ENCODE data around the gene AKAP8L.

The AKAP8L gene

GRCh38 chr19:15448778-15449619 is 30.2 kb upstream of the AKAP8L start:
- FAIRE-seq (no peak), DNase-seq (ENCODE audit: insufficient read length, low spot score) (no peak)

- DNase-seq (ENCODE audit: insufficient read length, low spot score) (no peak), FAIRE-seq (peak; percentile 51)
These were observed 29.4 kb upstream of the AKAP8L start for GRCh38 chr19:15448044-15448777.

DNA sequence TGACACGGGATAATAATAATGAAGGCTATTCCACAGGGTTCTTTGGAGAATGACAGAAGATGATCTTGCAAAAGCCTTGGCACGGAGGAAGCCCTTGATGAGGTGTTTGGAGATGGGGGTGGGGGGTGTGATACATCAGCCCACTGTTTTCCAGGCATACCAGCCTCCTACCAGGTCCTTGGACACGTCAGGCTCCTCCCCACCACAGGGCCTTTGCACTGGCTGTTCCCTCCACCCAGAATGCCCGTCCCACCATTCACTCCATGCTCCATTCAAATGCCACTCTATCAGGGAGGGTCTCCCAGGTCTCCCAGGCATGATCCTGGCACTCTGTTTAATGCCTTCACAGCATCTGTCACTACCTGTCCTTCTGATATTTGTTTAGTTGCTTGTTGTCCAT is 28.3 kb upstream of the AKAP8L start:
- DNase-seq (ENCODE audit: insufficient read length, low spot score) (no peak), FAIRE-seq (no peak)

- FAIRE-seq (no peak), DNase-seq (ENCODE audit: insufficient read length, low spot score) (no peak)
These were observed 27.1 kb upstream of the AKAP8L start for GRCh38 chr19:15445807-15446376.

DNA sequence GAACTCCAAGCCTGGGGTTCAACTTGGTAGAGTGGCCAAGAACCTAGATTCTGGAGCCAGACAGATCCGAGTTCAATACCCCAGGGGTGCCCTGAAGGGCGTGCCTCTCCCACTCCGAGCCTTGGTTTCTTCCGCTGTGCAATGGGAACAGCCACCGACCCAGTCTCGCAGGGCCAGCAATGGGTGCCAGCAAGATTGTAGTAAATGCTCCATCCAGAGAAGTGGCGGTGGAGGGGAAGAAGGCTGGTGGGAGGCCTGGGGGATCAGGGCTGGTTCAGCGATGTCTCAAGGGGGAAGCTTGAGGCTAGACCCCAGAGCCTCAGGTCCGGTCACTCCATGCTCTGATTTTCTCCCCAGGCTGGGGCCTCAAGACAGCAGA is 26.4 kb upstream of the AKAP8L start:
- DNase-seq (ENCODE audit: insufficient read length, low spot score) (no peak), FAIRE-seq (no peak)

DNA sequence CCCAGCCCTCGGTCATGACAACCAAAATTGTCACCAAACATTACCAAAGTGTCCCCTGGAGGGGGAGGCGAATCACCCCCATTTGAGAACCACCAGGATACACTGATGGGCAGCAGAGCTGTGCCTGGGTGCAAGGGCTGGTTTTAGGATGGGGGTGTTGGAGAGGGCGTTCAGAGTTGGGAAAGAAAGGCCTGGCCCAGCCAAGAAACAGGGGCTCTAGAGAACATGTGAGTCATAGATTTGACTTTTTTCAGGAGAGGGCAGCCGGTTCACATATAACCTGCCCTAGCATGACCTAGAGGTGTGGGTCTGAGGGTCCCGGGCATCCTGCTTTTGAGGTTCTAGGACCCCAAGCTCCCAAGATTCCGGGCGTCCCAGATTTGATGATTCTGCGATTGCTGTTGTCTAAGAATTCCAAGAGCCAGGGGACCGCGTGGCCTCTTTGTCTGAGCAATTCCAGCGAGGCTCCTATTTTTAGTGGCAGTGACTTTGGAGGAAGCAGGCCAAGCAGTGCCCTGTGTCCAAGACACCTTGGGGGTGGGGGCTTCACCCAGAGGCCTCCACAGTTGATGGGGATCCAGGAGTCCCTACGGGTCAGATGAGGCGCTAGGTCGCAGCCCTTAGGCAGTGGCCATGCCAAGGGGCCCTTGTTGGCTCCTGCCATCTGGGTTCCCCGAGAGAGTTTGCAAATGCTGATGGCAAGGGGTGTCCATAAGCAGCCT is 25.9 kb upstream of the AKAP8L start:
- FAIRE-seq, result no peak
- no peak for DNase-seq (ENCODE audit: insufficient read length, low spot score)

DNA sequence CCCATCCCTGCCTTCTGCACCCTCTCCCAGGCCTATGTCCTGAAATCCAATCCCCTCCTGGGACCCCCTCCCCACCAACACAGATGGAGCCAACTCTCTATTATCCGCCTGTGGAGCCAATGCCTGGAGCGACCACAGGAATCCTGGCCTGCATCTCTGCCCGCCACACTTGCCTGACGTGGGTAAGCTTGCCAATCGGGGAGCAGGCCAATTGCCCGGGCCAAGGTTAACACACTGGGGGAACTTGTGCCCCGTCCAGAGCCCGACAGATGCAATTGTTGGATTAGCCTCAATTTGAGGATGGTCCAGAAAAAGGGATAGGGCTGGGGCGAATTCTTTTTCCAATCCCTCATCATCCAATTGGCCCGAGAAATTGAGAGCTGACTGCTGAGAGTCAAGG is 25.1 kb upstream of the AKAP8L start:
- DNase-seq (ENCODE audit: insufficient read length, low spot score), result no peak

DNA sequence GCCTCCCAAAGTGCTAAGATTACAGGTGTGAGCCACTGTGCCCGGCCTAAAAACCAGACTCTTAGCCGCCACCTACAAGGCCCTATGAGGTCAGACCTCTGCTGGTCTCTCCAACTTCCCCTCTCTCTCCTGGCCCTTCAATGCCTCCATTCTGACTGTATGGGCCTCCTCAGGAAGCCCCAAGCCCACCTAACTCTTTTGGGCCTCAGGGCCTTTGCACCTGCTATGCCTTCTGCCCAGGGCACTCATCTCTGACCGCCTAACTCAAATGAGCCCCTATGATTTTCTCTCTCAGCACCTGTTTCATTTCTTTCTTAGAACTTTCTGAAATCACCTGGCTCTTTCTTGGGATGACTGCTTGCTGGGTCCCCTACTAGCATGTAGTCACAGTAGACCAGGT is 24.5 kb upstream of the AKAP8L start:
- DNase-seq (ENCODE audit: insufficient read length, low spot score), result no peak
- FAIRE-seq, result no peak

More for the DNA sequence above, 25.1 kb upstream of the AKAP8L start:
- FAIRE-seq, result no peak

DNA sequence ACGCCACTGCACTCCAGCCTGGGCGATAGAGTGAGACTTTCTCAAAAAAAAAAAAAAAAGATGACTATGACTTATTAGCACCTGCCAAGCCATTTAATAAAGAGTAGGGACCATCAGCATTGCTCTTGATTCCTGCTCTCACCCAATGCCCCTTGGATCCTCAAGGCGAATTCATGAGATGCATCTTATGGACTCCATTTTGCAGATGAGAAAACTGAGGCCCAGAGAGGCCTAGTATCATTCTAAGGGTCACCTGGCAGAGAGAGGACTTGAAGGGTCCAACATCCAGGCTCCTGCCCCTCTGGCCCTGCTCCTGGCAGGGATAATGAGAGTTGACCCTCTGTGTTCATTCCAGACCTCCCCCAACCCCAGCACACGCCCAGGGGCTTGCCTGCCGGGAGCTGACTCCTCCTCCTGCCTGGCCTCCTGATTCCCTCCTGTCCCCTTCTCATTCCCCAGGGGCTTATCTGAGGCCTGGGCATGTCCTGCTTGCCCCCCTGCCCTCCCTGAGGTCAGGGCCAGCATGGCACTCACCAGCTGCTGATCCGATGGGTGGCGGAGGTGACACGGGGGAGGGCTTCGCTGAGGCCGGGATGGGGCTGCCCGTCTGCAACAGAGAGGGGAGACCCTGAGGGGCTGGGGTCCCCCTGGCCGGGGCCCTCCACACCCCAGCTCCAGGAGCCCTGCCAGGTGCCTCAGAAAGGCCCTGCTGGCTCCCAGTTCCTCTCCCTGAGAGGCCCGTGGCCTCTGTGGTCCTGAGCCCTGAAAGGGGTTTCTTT is 23.5 kb upstream of the AKAP8L start:
- FAIRE-seq, result no peak
- no peak for DNase-seq (ENCODE audit: insufficient read length, low spot score)

DNA sequence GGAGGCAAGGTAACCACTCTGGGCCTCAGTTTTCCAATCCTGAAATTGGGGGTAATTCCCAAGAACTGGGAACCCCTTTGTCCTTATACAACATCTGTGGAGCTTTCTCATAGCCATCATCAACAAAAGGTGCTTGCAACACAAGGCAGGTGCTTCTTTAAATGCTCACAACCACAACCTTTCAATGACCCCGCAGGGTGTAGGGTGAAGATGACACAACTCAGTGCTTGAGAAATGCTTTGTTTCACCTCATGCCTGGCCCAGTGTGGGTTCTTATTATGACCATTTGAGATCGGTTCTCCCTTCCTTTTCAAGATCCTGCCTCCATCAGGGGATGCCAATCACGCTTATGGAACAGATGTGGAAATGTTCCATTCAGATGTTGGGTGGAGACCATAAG is 22.5 kb upstream of the AKAP8L start:
- DNase-seq (ENCODE audit: insufficient read length, low spot score) (no peak), FAIRE-seq (no peak)

GRCh38 chr19:15439821-15440641 is 21.2 kb upstream of the AKAP8L start:
- no peak for FAIRE-seq
- DNase-seq (ENCODE audit: insufficient read length, low spot score), result no peak

DNA sequence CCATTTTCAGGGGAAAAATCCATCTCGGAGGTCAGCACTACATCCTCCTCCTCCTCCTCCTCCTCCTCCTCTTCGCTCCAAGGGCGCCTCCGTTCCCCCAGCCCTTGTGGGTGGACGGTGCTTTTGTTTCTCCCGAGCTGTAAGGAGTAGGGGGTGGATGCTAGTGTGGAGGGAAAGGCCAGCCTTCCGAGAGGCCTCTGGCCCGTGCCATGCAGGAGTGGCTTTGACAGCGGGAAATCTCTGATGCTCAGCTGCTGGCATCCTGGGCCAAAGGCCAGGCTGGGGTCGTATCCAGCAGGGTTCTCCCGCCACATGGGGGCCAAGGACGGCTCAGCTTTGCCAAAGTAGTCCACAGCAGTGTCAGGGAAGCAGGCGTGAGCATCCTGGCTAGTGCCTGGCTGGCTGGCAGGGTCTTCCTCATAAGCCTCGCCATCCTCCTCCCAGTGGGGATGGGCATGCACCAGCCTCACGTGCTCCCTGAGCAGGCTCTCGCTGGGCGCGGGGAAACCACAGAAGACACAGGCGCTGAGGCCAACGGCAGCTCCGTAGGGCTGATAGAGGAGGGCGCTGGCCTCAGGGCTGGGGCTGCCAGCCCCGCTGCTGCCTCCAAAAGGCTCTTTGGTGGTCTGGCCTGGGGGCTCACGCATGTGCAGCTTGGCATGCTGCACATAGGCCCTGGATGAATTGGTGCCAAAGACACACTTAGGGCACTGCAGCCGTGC is 20.5 kb upstream of the AKAP8L start:
- FAIRE-seq (no peak), DNase-seq (ENCODE audit: insufficient read length, low spot score) (no peak)

DNA sequence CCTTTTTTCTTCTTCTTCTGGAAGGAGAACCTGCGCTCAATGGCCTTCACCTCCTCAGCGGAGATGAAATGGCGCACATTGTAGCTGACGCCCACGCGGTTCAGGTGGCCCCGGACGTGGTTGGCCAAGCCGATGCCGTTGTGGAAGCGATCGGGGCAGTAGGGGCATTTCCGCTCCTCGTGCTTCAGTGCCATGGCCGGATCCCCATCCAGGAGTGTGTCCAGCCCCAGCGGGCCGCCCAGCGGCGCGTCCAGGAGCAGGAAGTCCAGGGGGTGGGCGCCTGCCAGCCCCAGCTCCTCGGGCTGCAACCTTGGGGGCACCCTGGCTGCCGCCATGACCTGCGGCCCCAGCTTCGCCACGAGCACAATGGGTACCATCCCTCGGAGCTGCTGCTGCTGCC is 19.8 kb upstream of the AKAP8L start:
- no peak for DNase-seq (ENCODE audit: insufficient read length, low spot score)
- FAIRE-seq, result no peak

- DNase-seq (ENCODE audit: insufficient read length, low spot score), result no peak
- FAIRE-seq, result no peak
These were observed 19.3 kb upstream of the AKAP8L start for GRCh38 chr19:15438124-15438496.

DNA sequence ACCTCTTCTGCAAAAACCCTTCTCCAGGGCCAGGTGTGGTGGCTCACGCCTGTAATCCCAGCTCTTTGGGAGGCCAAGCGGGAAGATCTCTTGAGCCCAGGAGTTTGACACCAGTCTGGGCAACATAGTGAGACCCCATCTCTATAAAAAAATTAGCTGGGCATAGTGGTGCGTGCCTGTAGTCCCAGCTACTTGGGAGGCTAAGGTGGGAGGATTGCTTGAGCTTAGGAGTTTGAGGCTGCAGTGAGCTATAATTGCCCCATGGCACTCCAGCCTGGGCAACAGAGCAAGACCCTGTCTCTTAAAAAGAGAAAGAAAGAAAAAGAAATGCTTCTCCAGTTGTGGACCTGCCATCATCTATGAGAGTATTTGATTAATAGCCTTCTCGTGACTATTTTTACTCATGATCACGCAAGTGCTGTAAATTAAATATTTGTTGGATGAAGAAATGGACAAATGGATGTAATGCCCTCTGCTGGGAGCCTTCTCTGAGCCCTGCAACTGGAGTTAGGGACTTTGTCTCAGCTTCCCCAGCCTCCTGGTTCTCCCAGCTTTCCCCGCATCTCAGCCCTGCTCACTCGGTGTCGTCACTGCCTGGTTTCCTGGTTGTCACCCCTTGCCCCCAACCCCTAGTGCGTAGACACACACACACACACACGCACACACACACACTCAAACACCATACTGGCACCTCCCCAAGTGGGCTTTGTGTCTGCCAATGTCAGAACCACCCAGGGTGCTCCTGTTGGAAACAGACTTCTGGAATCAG is 18.8 kb upstream of the AKAP8L start:
- no peak for FAIRE-seq
- no peak for DNase-seq (ENCODE audit: insufficient read length, low spot score)

DNA sequence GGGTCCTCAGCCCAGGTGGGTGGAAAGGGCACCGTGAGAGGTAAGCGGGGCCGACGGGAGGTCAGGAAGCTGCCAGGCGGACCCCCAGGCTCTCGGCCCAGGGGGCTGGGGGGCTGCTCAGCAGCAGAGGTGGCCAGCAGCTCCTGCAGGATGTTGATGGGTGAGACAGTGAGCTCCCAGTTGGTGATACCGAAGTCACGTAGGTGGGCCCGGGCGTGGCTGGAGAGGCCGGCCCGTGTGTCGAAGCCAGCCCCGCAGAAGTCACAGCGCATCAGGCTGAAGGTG is 18.0 kb upstream of the AKAP8L start:
- DNase-seq (ENCODE audit: insufficient read length, low spot score), result no peak
- no peak for FAIRE-seq

DNA sequence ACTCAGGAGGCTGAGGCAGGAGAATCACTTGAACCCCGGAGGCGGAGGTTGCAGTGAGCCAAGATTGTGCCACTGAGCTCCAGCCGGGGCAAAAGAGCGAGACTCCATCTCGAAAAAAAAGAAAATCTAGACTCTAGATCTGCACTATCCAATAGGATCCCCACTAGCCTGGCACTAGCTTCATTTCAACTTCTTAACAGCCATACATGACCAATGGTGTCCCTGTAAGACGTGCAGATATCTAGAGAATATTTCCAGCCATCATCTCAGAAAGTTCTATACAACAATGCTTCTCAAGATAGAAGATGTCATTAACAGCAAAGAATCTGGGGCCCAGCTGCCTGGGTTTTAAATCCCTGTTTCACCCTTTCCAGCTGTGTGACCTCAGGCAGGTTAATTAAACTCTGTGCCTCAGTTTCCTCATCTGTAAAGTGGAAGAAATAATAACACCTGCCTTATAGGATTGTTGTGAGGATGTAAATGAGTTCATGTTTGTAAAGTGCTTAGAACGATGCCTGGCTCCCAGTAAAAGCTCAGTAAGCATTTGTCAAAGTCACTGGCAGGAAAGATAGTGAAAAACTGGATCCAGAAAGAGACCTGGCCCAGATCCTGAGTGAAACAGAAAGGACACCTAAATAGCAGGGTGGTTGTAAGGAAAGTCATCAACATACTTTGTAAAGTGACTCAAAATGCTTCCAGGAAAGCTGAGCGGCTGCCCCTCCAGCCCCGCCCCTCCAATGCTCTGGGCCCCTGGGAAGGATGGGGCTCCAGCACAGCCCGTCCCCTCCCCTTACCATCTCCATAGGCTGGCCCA is 17.4 kb upstream of the AKAP8L start:
- FAIRE-seq, result no peak
- DNase-seq (ENCODE audit: insufficient read length, low spot score), result no peak
